Measurements from ENCODE around the gene SCYGR5.

SCYGR5 gene

GRCh38 chr2:227626580-227627151, 39.9 kb upstream of the SCYGR5 start:
- no peak overlapping the region for H3K23ac ChIP-seq (ENCODE audit: low read length in 2 of 2)
- H3K18ac ChIP-seq (ENCODE audit: low read depth in 1 of 2, low read length in 2 of 2), result no peak overlapping the region
- no peaks in the 10 kb centered on the region for H3K79me1 ChIP-seq (replicated peaks; ENCODE audit: low read length, poor library complexity, severe bottlenecking)
- peak; percentile 36 for DNase-seq
- H2BK120ac ChIP-seq (ENCODE audit: low read depth, low read length), result no peak overlapping the region
- H2AFZ ChIP-seq (ENCODE audit: low read depth, low read length), result no peak overlapping the region
- H2BK12ac ChIP-seq (ENCODE audit: low read length in 2 of 2), result no peak overlapping the region
- no peak overlapping the region for H2AK5ac ChIP-seq (ENCODE audit: low read length, severe bottlenecking)
- H4K8ac ChIP-seq (ENCODE audit: low read length), result no peak overlapping the region
- no peaks in the 10 kb centered on the region for H3K27me3 ChIP-seq (ENCODE audit: control insufficient read depth in 1 of 2, insufficient read depth in 1 of 2, low read length in 2 of 2)
- H3K4me2 ChIP-seq (ENCODE audit: low read length, poor library complexity, severe bottlenecking), result no peak overlapping the region
- no peak overlapping the region for H3K14ac ChIP-seq (ENCODE audit: low read length in 2 of 2)
- no peak overlapping the region for H4K91ac ChIP-seq (ENCODE audit: low read length)
- H3K9ac ChIP-seq (ENCODE audit: low read length), result no peak overlapping the region
- 96% methylated on average over 8 of the region's 10 CpGs for WGBS
- H3K4me1 ChIP-seq (ENCODE audit: control insufficient read depth, insufficient read depth, low read depth, low read length), result no peaks in the 10 kb centered on the region
- no peaks in the 10 kb centered on the region for H3K36me3 ChIP-seq (ENCODE audit: control insufficient read depth in 1 of 2, insufficient read depth in 2 of 2, low read depth in 1 of 2, low read length in 2 of 2)
- H3K9me3 ChIP-seq (ENCODE audit: control insufficient read depth, low read length), result peaks cover 8% of the 10 kb centered on the region
- H2BK5ac ChIP-seq (ENCODE audit: low read depth, low read length, poor library complexity, severe bottlenecking), result no peak overlapping the region
- no peak overlapping the region for H3K4ac ChIP-seq (ENCODE audit: low read depth in 1 of 2, low read length in 2 of 2)
- H3K27ac ChIP-seq (ENCODE audit: low read length, poor library complexity, severe bottlenecking), result no peak overlapping the region
- H2BK15ac ChIP-seq (ENCODE audit: low read depth, poor library complexity, severe bottlenecking), result no peak overlapping the region
- H3K4me3 ChIP-seq (ENCODE audit: insufficient read depth in 1 of 2, low read depth in 1 of 2, low read length in 2 of 2), result no peak overlapping the region

- Histone ChIP-seq H3K36me3 (ENCODE audit: control insufficient read depth in 1 of 2, insufficient read depth in 2 of 2, low read depth in 1 of 2, low read length in 2 of 2) (no peaks in the 10 kb centered on the region), H4K91ac (ENCODE audit: low read length) (no peak overlapping the region), H3K18ac (ENCODE audit: low read depth in 1 of 2, low read length in 2 of 2) (no peak overlapping the region), H2BK12ac (ENCODE audit: low read length in 2 of 2) (no peak overlapping the region), H3K27me3 (ENCODE audit: control insufficient read depth in 1 of 2, insufficient read depth in 1 of 2, low read length in 2 of 2) (no peaks in the 10 kb centered on the region), H2BK120ac (ENCODE audit: low read depth, low read length) (no peak overlapping the region), H3K9ac (ENCODE audit: low read length) (no peak overlapping the region), H3K4ac (ENCODE audit: low read depth in 1 of 2, low read length in 2 of 2) (no peak overlapping the region), H3K4me2 (ENCODE audit: low read length, poor library complexity, severe bottlenecking) (no peak overlapping the region), H2AK5ac (ENCODE audit: low read length, severe bottlenecking) (no peak overlapping the region), H4K8ac (ENCODE audit: low read length) (no peak overlapping the region), H2BK15ac (ENCODE audit: low read depth, poor library complexity, severe bottlenecking) (no peak overlapping the region), H3K27ac (ENCODE audit: low read length, poor library complexity, severe bottlenecking) (no peak overlapping the region), H2BK5ac (ENCODE audit: low read depth, low read length, poor library complexity, severe bottlenecking) (no peak overlapping the region), H3K23ac (ENCODE audit: low read length in 2 of 2) (no peak overlapping the region), H3K9me3 (ENCODE audit: control insufficient read depth, low read length) (peaks cover 2% of the 10 kb centered on the region), H3K14ac (ENCODE audit: low read length in 2 of 2) (no peak overlapping the region), H3K4me3 (ENCODE audit: insufficient read depth in 1 of 2, low read depth in 1 of 2, low read length in 2 of 2) (no peak overlapping the region), H2AFZ (ENCODE audit: low read depth, low read length) (no peak overlapping the region), H3K4me1 (ENCODE audit: control insufficient read depth, insufficient read depth, low read depth, low read length) (no peaks in the 10 kb centered on the region), H3K79me1 (replicated peaks; ENCODE audit: low read length, poor library complexity, severe bottlenecking) (no peaks in the 10 kb centered on the region)
- DNase-seq, result no peak
- WGBS, result 93% methylated on average over 2 of the region's 3 CpGs
Measured at GRCh38 chr2:227627769-227628168, 38.8 kb upstream of the SCYGR5 start.

DNA sequence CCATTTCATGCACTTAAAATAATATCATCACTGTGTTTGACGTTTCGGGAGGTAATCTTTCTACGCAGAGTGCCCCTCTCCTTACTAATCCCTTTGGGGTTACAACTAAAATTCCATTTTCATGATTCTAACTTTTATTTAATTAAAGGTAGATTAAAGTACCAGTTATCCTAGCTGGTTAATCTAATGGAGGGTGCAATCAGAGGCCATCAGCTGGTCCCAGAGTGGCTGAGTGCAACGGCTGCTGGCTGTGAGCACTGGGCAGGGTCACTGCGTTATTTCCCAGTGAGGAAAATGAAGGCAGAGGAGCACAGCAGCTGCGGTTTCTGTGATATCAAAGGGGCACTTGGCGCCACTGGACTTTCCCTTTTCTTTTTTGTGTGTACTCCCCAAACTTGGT, 37.2 kb upstream of the SCYGR5 start:
- H2AFZ ChIP-seq (ENCODE audit: low read depth, low read length), result no peak overlapping the region
- no peak overlapping the region for H3K23ac ChIP-seq (ENCODE audit: low read length in 2 of 2)
- no peak for DNase-seq
- H3K27ac ChIP-seq (ENCODE audit: low read length, poor library complexity, severe bottlenecking), result no peak overlapping the region
- H3K14ac ChIP-seq (ENCODE audit: low read length in 2 of 2), result no peak overlapping the region
- no peak overlapping the region for H2BK12ac ChIP-seq (ENCODE audit: low read length in 2 of 2)
- H3K4me1 ChIP-seq (ENCODE audit: control insufficient read depth, insufficient read depth, low read depth, low read length), result no peaks in the 10 kb centered on the region
- H3K4ac ChIP-seq (ENCODE audit: low read depth in 1 of 2, low read length in 2 of 2), result no peak overlapping the region
- H2BK120ac ChIP-seq (ENCODE audit: low read depth, low read length), result no peak overlapping the region
- no peak overlapping the region for H4K8ac ChIP-seq (ENCODE audit: low read length)
- no peak overlapping the region for H3K4me2 ChIP-seq (ENCODE audit: low read length, poor library complexity, severe bottlenecking)
- WGBS, result 89% methylated on average over 7 of the region's 7 CpGs
- no peak overlapping the region for H3K4me3 ChIP-seq (ENCODE audit: insufficient read depth in 1 of 2, low read depth in 1 of 2, low read length in 2 of 2)
- H2BK15ac ChIP-seq (ENCODE audit: low read depth, poor library complexity, severe bottlenecking), result no peak overlapping the region
- no peak overlapping the region for H2BK5ac ChIP-seq (ENCODE audit: low read depth, low read length, poor library complexity, severe bottlenecking)
- no peaks in the 10 kb centered on the region for H3K79me1 ChIP-seq (replicated peaks; ENCODE audit: low read length, poor library complexity, severe bottlenecking)
- H3K9me3 ChIP-seq (ENCODE audit: control insufficient read depth, low read length), result no peaks in the 10 kb centered on the region
- H4K91ac ChIP-seq (ENCODE audit: low read length), result no peak overlapping the region
- no peaks in the 10 kb centered on the region for H3K27me3 ChIP-seq (ENCODE audit: control insufficient read depth in 1 of 2, insufficient read depth in 1 of 2, low read length in 2 of 2)
- no peak overlapping the region for H2AK5ac ChIP-seq (ENCODE audit: low read length, severe bottlenecking)
- H3K36me3 ChIP-seq (ENCODE audit: control insufficient read depth in 1 of 2, insufficient read depth in 2 of 2, low read depth in 1 of 2, low read length in 2 of 2), result no peaks in the 10 kb centered on the region
- H3K18ac ChIP-seq (ENCODE audit: low read depth in 1 of 2, low read length in 2 of 2), result no peak overlapping the region
- H3K9ac ChIP-seq (ENCODE audit: low read length), result no peak overlapping the region

GRCh38 chr2:227630322-227630721, 36.3 kb upstream of the SCYGR5 start:
- H2BK15ac ChIP-seq (ENCODE audit: low read depth, poor library complexity, severe bottlenecking), result no peak overlapping the region
- no peaks in the 10 kb centered on the region for H3K36me3 ChIP-seq (ENCODE audit: control insufficient read depth in 1 of 2, insufficient read depth in 2 of 2, low read depth in 1 of 2, low read length in 2 of 2)
- H4K91ac ChIP-seq (ENCODE audit: low read length), result no peak overlapping the region
- WGBS, result 100% methylated on average over 3 of the region's 3 CpGs
- H2AFZ ChIP-seq (ENCODE audit: low read depth, low read length), result no peak overlapping the region
- H3K9ac ChIP-seq (ENCODE audit: low read length), result no peak overlapping the region
- no peak overlapping the region for H3K23ac ChIP-seq (ENCODE audit: low read length in 2 of 2)
- no peak overlapping the region for H2BK12ac ChIP-seq (ENCODE audit: low read length in 2 of 2)
- H2AK5ac ChIP-seq (ENCODE audit: low read length, severe bottlenecking), result no peak overlapping the region
- H3K79me1 ChIP-seq (replicated peaks; ENCODE audit: low read length, poor library complexity, severe bottlenecking), result no peaks in the 10 kb centered on the region
- H3K18ac ChIP-seq (ENCODE audit: low read depth in 1 of 2, low read length in 2 of 2), result no peak overlapping the region
- H3K27me3 ChIP-seq (ENCODE audit: control insufficient read depth in 1 of 2, insufficient read depth in 1 of 2, low read length in 2 of 2), result no peaks in the 10 kb centered on the region
- no peak overlapping the region for H4K8ac ChIP-seq (ENCODE audit: low read length)
- H2BK5ac ChIP-seq (ENCODE audit: low read depth, low read length, poor library complexity, severe bottlenecking), result no peak overlapping the region
- no peak for DNase-seq
- no peak overlapping the region for H3K14ac ChIP-seq (ENCODE audit: low read length in 2 of 2)
- H2BK120ac ChIP-seq (ENCODE audit: low read depth, low read length), result no peak overlapping the region
- H3K4me1 ChIP-seq (ENCODE audit: control insufficient read depth, insufficient read depth, low read depth, low read length), result no peaks in the 10 kb centered on the region
- H3K4me3 ChIP-seq (ENCODE audit: insufficient read depth in 1 of 2, low read depth in 1 of 2, low read length in 2 of 2), result no peak overlapping the region
- H3K9me3 ChIP-seq (ENCODE audit: control insufficient read depth, low read length), result no peaks in the 10 kb centered on the region
- no peak overlapping the region for H3K4ac ChIP-seq (ENCODE audit: low read depth in 1 of 2, low read length in 2 of 2)
- no peak overlapping the region for H3K4me2 ChIP-seq (ENCODE audit: low read length, poor library complexity, severe bottlenecking)
- no peak overlapping the region for H3K27ac ChIP-seq (ENCODE audit: low read length, poor library complexity, severe bottlenecking)

Data from mesenchymal stem cell (in vitro differentiated cells and primary cell).